NCI-H2196 (cell line): ENCODE results near the gene GNPNAT1.

Experiments
- DNase-seq: peaks from one replicate; lab custom pipeline; 2025; ENCODE audit not compliant: unreplicated experiment; lab: John Stamatoyannopoulos, UW

The GNPNAT1 gene

DNA sequence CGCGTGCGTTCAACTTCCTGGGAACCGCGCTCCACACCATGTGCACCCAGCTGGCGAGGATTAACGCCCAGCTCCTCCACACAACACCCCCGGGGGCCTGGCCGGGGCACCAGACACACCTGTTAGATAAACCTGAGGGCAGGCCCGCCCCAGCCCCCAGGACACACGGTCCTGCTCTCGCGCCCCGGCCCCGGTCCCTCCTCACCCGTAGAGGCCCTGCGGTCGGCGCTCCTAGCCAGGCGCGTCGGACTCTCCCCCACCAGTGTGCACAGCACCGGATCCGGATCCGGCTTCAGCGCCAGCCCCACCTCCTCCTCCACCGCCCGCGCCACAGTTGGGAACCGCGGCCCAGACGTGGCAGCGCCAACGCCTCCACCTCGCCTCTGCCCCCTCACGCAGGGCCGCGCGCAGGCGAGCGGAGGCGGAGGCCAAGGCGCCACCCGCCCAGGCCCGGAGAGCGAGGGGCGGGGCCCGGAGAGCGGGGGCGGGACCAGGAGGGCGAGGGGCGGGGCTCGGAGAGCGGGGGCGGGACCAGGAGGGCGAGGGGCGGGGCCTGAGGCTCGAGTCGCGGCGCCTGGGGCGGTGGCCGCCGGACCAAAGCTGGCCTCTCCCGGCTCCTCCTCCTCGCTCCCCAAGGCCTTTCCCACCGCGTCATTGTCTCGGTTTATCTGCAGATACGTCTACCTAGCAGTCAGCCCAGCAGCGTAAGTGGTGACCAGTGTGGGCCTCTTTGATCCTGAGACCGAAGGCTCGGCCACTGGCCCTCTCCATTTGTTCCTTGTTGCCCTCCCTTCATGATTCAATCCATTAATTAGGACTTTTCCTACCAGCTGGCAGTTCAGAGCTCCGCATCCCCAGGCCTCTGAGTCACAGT, at the start of gene GNPNAT1:
TSS of gene GNPNAT1 (minus strand) at position 385 of the 874 bp plus-strand sequence. CDS start 6,957 bp downstream, outside the sequence.
- peak; percentile 95 for DNase-seq

DNA sequence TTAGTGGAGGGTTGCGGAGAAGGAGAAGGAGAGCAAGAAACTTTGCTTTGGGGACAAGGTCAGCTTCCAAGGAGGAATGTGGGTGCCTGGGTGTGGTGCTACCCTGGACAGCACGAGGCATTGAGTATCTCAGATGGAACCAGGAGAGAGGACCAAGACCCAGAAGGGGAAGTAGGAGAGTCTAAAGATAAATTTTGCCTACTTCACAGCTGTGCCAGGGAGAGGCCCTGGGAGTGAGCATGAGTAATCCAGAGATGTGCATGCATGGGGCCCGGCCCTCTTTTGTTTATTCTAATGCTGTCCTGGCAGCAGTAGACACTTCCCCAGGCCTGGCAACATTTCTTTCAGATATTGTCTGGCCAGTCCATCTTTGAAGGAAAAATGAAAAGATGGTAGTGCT, 49.5 kb upstream of the GNPNAT1 start:
- no peak for DNase-seq

DNA sequence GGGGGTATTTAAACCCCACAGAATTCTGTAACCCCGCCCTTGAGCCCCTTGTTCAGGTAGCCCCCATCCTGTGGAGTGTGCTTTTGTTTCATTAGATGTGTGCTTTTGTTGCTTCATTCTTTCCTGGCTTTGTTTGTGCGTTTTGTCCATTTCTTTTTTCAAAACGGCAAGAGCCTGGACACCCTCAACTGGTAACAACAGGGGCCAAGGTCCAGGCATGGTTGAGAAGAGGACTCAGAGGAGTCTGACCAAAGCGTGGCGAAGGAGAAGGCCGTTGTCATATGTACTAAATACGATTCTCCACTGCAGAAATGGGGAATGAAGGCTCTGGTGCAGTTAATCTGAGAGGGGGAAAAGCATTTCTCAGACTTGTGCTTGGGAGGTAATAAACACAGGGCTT, 46.0 kb upstream of the GNPNAT1 start:
- DNase-seq = no peak

DNA sequence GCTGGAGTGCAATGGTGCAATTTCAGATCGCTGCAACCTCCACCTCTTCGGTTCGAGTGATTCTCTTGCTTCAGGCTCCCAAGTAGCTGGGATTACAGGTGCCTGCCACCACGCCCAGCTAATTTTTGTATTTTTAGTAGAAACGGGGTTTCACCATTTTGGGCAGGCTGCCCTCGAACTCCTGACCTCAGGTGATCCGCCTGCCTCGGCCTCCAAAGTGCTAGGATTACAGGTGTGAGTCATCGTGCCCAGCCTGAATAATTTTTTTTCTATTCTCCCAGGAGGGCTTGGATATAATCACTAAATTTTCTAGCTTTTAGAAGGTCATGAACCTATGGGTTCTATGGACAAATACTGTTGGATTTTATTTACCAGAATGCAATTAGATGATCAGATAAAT, 44.7 kb upstream of the GNPNAT1 start:
- DNase-seq = no peak

DNA sequence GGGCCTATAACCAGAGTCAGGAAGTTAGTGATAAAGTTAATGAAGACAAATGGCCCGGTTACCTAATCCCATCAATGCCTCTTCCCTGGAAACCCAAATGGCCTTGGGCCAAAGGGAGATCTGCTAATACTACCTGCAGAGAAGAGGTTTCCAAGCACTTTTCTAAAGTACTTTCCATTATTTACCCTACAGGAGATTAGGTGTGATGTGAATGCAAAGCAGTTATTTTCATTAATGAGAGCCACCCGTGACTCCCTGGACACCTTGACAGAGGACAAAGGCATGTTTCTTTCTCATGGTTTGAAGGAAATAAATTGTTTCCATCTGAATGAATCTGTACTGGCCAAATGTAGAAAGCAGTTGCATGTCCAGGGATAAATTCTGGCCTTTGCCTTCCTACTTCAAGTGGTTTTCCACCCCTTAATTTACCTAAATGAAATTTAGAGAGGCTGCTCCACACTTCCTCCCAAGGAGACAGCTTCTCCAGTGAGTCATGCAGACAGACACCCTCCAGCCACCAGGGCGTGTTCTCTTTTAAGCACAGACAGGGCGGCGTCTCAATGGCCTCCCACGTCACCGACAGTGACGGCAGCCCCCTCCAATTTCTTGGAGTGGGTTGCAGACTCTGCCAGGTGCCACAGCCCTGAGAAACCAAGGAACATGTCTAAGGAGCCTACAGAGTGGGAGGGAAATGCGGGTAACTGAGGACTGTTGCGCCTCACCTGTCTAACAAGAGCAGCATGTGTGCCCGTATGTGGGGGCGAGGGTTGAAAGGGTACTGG, 43.9 kb upstream of the GNPNAT1 start:
- peak; percentile 36 for DNase-seq

DNA sequence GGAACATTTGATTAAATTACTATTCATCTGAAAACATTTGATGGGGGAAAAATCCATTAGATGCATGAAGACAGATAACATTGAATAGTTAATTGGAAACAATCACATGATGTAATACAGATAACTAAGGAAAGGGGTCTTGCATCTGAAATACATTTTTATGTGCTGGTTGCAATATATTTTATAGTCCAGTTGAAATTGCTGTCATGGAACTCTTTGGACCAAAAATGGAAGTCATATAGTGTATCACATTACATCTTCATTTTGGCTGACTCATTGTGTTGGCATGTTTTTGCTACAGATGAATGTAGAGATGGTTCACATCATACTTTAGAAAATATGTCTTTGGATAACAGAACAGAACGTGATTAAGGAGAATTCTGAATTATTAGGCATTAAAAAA, 43.0 kb upstream of the GNPNAT1 start:
- no peak for DNase-seq

DNA sequence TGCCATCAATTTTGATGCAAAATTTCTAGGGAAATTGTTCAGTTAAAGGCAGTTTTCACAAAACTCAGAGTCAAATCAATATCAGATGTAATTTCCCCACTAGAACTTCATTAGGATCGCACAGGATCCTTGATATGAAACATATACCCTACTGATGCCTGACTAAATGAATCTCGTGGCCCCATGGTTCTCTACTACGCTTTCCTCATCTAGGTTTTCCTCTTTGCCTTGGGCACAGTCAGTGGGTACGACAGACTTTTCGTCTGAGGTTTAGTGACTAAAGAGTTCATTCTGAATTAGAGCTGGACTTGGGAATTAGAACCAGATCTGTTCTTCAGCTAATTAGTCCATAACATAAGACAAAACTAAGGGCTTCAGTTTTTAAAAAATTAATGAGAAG, 42.5 kb upstream of the GNPNAT1 start:
- no peak for DNase-seq

DNA sequence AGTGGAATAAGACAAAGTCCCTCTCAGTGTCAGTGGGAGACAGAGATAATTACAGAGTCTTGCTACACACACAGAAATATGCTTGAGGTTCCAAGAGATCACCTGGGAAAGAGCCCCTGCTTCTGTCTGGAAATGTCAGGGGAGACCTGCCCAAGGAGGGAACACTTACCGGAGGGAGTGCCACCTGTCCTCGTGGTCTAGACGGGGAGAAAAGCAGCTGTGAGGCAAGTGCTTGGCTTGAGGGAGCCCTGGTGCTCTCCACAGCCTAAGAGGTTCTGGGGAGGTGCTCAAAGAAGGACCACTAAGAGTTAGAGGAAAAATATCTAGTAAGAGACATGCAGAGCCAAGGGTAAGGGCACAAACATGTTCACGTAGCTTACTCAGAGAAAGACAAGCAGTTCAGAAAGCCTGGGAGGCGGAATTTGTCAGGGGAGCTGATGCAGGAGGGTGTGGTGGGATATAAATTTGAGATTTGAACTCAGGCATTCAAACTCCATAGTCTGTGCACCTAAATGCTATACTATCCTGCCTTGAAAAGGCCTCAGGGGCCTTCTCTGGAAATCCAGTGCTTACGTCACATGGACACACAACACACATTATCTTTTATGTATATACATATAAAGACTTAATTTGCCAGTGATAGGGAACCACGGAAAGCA, 38.2 kb upstream of the GNPNAT1 start:
- DNase-seq = no peak

DNA sequence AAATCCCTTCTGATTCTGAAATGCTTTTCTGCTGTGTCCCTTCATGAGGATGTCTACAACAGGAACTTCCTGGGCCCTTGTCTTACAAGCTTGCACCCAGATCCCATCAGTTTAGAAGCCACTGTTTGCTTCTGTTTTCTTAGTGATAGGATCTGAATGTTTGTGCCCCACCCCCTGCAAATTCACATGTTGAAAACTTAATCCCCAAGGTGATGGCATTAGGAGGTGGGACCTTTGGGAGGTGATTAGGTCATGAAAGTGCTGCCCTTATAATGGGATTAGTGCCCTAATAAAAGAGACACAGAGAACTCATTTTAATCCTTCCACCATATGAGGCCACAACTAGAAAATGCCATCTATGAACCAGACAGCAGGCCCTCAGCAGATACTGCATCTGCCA, 36.0 kb upstream of the GNPNAT1 start:
- DNase-seq = no peak

DNA sequence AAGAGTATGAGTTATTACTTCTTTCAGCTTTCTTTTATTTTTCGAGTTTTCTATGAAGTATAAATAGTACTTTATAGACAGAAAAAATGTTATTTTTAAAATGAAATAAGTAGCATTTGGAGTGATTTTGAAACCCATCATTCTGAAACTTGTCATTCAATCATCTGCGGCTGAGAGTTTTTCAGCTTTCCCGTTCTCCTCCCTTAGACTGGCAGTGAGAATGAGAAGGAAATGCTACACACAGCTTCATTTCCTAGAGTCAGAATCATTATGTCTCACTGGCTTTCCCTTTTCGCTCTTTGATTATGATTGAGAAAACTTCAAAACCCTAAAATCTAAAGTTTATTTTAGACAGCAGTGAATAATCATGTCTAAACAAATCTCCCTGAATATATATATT, 33.7 kb upstream of the GNPNAT1 start:
- DNase-seq = no peak

DNA sequence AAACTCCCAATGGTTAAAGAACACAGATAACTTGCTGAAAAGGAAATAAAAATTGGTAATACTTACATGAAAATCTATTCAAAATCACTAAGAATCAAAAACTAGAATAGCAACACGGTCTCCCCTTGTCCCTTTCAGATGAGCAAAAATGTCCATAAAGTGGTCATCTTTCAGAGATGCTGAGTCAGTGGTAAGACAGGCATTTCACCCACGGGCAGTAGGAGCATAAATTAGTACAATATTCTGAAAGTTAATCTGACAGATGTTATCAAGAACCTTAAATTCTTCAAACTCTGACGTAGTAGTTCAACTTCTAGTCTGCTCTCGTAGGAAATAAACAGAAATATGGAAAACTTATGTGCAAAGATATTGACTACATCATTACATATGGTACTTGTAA, 33.1 kb upstream of the GNPNAT1 start:
- no peak for DNase-seq

DNA sequence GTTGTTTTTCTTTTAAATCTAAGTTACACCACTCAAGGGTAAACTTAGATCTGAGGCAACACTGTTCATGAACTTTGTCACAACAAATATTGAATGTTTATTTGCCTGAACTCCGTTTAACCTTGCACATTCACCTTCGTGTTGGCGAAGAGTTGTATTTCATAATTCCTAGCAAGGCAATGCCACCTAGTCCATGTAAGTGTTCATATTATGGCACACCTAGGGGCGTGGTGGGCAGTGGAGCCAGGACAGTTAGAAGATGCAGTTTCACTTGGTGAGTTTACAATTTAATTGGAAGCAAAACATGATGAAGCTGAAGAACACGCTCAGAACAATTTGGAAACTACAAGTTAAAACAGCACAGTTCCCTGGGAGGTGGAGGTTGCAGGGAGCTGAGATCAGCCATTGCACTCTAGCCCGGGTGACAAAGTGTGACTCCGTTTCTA, 30.4 kb upstream of the GNPNAT1 start:
- no peak for DNase-seq

DNA sequence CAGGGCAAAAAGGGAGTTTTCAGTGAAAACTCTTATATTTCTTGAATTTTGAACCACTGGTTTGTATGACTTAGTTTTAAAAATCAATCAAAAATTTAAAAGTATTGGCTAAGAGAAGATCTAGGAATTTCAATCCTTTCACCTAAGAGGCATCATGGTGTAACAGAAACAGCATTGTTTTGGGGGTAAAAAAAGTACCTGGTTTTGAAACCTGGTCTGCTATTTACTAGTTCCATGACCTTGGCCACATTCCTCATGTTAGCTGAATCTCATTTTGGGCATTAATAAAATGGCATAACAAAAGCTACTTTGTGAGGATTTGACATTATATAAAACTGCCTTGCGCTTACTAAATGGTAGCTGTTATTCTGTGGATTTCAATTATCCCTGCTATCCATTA, 16.7 kb upstream of the GNPNAT1 start:
- no peak for DNase-seq

DNA sequence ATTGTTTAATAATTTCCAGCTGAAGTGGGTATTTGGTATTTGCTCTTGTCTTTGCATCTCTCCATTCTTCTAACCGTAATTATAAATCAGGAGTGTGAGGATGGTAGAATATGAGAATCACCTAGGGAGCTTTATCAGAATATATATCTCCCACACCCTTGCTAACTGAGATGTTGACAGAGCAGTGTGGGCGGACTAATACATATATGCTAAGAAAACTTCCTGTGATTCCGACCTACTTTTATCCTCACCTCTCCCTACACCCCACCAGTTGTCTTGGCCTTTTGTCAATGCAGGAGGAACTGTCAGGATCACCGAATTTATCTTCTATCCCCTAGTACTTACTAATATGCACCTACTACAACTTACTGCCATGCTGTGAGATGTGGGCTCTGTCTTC, 14.7 kb upstream of the GNPNAT1 start:
- DNase-seq = no peak

DNA sequence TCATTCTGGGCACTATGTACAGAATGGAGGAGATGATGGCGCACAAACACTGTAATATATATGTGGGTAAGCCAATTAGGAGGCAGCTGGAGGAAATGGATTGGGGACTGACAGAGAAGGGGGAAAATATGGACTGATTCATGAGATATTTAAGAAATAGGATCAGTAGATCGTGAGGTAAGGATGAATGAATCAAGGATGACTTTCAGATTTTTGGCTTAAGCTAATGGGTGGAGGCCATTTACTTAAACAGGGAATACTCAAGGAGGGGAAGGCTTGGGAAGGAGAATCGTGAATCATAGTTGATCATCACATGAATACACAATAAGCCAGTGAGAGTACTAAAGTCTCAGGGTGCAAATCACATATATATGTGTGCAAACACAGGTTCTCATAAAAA, 11.2 kb upstream of the GNPNAT1 start:
- DNase-seq = no peak

DNA sequence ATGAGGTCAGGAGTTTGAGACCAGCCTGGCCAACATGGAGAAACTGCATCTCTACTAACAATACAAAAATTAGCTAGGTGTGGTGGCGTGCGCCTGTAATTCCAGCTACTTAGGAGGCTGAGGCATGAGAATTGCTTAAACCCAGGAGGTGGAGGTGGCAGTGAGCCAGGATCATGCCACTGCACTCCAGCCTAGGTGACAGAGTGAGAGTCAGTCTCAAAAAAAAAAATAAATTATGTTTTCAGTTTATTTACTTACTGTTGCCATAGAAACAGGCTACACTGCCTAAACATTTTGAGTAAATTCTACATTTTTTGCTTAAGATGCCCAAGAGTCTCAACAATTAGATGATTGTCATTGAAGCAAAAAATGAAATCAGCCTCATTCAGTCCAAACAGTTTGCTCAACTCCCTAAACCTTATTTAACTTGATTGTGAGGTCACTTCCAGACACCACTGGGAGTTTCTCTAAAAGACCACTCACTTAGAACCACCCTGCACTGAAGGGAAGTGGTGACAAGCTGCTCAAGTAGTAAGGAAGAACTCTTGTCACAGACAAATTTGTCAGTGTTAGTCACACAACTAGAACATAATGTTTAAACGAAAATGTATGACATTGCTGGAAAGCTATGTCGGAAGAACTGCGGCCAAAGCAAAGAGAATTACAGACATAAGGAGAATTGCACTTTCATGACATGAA, 9.8 kb upstream of the GNPNAT1 start:
- DNase-seq = no peak

DNA sequence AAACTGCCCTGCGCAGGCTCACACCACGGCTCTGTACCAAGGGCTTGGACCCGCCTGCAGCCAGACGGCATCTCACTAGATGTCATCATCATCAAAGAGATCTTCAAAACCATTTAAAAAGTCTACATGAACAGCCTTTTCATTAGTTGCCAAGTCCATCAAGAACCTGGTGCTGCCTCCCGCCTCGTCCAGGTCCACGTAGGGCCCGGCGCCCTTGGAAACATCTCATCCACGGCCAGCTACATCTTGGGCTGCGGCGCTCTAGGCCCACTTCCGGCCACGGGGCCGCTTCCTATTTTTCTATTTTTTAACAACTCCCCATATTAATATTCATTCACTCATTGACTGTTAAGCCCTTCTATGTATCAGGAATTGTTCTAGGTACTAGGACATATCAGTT, 7.4 kb upstream of the GNPNAT1 start:
- no peak for DNase-seq

DNA sequence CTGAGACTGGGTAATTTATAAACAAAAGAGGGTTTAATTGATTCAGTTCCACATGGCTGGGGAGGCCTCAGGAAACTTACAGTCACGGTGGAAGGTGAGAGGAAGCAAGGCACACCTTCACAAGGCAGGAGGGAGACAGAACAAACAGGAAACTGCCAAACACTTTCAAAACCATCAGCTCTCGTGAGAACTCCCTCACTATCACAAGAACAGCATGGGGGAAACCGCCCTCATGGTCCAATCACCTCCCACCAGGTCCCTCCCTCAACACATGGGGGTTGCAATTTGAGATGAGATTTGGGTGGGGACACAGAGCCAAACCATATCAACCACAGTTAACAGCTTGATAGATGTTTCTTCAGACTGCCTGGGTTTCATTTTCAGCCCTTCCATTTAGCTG, 6.2 kb upstream of the GNPNAT1 start:
- DNase-seq = no peak

DNA sequence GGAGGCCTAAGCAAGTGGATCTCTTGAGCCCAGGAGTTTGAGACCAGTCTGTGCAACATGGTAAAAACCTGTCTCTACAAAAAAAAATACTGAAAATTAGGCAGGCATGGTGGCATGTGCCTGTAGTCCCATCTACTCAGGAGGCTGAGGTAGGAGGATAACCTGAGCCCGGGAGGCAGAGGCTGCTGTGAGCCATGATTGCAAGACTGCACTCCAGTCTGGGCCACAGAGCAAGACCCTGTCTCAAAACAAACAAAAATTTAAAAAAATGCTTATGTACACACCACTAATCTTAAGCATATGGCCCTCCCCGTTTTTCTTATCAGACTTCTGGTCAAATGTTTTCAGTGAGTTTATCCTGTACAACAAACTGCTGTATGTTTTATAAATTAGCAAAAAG, 1.7 kb upstream of the GNPNAT1 start:
- DNase-seq = no peak

DNA sequence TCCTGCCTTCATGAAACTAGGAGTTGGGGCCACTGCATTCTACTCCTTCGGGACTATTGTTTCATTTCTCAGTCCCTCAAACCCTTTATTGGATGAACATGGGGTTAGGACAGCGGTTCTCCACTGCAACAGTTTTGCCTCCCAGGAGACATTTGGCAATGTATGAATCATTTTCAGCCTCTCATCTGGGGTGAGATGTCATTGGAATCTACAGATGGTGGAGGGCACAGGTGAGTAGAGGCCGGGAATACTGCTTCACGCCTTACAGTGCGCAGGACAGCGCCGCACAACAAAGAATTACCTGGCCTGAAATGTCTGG, 649 bp upstream of the GNPNAT1 start:
- no peak for DNase-seq

DNA sequence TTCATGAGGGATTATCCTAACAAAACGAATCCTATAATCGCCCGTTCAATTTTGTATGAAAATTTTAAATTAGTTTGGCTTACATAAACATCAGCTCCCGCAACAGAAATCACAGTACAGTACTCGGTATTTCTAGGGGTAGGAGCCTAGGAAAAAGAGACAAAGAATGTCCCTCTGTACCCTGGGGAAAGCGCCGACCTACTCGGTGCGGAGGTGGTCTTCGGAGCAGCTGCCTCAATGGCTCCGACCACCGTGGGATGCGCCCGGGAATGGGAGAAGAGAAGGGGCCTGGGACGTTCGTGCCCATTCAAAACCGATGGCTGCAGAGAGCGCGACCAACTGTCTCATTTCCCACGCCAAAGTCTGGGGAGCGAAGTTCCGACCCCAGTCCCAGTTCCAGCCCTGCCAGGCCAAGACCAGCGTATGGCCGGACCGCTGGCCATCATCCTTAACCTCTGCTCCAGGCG, 618 bp downstream of the GNPNAT1 start:
- DNase-seq = no peak
